Body of pancreas (tissue), 4 donors: ENCODE results near the gene PDE9A.

ENCODE experiments used
- POLR2A ChIP-seq, 3 donors: fragments of 450-650 bp; IDR thresholded peaks; one replicate each; pipeline ENCODE4 v1.6.1; 2016; ENCODE audit warnings: antibody characterized with exemption in 3 of 3, mild to moderate bottlenecking in 2 of 3
- TF ChIP-seq, protein P1 (sequence below), 7 experiments: fragments of 450-650 bp in 4 of 7; fragments of 200-600 bp in 3 of 7; sonication (generic) in 3 of 7; IDR thresholded peaks; one replicate each; pipeline ENCODE4 v1.5.1; 2016 to 2019; ENCODE audit warnings: antibody characterized with exemption in 7 of 7

DNA sequence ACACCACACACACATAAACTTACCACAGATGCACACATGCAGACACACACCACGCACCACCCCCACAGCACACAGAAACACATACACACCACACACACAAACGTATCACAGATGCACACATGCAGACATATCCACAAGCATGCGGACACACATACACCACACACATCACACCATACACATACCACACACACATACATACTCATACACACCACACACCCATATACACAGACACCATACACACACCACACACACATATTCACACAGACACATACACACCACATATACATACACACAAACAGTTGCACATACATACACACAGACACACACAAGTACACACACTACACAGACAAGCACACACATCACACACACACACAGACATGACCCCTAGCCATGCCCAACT lies 37.5 kb upstream of the PDE9A start:
- TF ChIP-seq, protein P1, sequence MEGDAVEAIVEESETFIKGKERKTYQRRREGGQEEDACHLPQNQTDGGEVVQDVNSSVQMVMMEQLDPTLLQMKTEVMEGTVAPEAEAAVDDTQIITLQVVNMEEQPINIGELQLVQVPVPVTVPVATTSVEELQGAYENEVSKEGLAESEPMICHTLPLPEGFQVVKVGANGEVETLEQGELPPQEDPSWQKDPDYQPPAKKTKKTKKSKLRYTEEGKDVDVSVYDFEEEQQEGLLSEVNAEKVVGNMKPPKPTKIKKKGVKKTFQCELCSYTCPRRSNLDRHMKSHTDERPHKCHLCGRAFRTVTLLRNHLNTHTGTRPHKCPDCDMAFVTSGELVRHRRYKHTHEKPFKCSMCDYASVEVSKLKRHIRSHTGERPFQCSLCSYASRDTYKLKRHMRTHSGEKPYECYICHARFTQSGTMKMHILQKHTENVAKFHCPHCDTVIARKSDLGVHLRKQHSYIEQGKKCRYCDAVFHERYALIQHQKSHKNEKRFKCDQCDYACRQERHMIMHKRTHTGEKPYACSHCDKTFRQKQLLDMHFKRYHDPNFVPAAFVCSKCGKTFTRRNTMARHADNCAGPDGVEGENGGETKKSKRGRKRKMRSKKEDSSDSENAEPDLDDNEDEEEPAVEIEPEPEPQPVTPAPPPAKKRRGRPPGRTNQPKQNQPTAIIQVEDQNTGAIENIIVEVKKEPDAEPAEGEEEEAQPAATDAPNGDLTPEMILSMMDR (IDR thresholded peaks at IDR 0.05) = no peak
- no peak for TF ChIP-seq POLR2A (IDR thresholded peaks at IDR 0.05)
